Measurements from ENCODE around the gene FAM131B.

DNA sequence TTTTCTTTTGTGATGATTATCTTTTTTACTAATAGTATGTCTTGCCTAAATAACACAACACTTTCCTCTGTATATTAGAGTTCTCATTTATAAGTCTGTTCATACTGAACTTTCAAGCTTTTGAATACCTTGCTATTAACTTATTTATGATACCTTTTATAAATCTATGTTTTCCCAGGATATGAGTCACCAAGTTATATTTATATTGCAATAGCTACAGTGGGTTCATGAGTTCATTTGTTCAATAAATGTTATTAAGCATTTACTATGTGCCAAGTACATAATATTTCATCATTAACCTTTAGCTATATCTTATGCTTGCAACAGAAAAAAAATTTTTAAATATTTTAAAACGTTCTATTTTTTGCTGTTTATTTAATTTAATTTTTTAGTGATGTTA, 28.3 kb downstream of the FAM131B start:
- TF ChIP-seq POLR2A (IDR thresholded peaks at IDR 0.05): no peak
- TF ChIP-seq, protein P1, sequence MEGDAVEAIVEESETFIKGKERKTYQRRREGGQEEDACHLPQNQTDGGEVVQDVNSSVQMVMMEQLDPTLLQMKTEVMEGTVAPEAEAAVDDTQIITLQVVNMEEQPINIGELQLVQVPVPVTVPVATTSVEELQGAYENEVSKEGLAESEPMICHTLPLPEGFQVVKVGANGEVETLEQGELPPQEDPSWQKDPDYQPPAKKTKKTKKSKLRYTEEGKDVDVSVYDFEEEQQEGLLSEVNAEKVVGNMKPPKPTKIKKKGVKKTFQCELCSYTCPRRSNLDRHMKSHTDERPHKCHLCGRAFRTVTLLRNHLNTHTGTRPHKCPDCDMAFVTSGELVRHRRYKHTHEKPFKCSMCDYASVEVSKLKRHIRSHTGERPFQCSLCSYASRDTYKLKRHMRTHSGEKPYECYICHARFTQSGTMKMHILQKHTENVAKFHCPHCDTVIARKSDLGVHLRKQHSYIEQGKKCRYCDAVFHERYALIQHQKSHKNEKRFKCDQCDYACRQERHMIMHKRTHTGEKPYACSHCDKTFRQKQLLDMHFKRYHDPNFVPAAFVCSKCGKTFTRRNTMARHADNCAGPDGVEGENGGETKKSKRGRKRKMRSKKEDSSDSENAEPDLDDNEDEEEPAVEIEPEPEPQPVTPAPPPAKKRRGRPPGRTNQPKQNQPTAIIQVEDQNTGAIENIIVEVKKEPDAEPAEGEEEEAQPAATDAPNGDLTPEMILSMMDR (IDR thresholded peaks at IDR 0.05): no peak

Measured in lower leg skin (tissue), 3 donors.